Uterus (tissue), 4 donors: Measurements from ENCODE around the gene SLAIN2. TPM values are rescaled to one million over a fixed set of nuclear protein-coding genes. Genes with fewer than 3 reads are reported as not detected.

Source experiments
- DNase-seq, 2 donors: peaks; one replicate each; pipeline ENCODE4 v3.0.0-alpha.2; 2019 to 2020
- H3K27ac ChIP-seq, 2 donors: fragments of 200-600 bp; sonication (generic); 1 replicate in 1 of 2; 2 replicates in 1 of 2; pipeline ENCODE4 v1.5.1; 2016 to 2018
- H3K27me3 ChIP-seq, 2 donors: fragments of 200-600 bp; sonication (generic); one replicate each; pipeline ENCODE4 v1.5.1; 2018 to 2019; ENCODE audit warnings: control low read depth in 1 of 2
- H3K36me3 ChIP-seq, 2 donors: fragments of 200-600 bp; sonication (generic); one replicate each; pipeline ENCODE4 v1.5.1; 2019; ENCODE audit warnings: control low read depth in 1 of 2
- H3K4me1 ChIP-seq, 2 donors: fragments of 200-600 bp; sonication (generic); one replicate each; pipeline ENCODE4 v1.5.1; 2018 to 2019; ENCODE audit warnings: control low read depth in 1 of 2
- H3K4me3 ChIP-seq, 2 donors: fragments of 200-600 bp; sonication (generic); 1 replicate in 1 of 2; 2 replicates in 1 of 2; pipeline ENCODE4 v1.5.1; 2018 to 2019; ENCODE audit warnings: mild to moderate bottlenecking in 1 of 2
- H3K9me3 ChIP-seq, 2 donors: fragments of 200-600 bp; sonication (generic); one replicate each; pipeline ENCODE4 v1.5.1; 2019; ENCODE audit warnings: control low read depth in 1 of 2
- POLR2A ChIP-seq, 2 donors: fragments of 450-650 bp; IDR thresholded peaks; one replicate each; pipeline ENCODE4 v1.6.1; 2016; ENCODE audit warnings: antibody characterized with exemption in 2 of 2, mild to moderate bottlenecking in 1 of 2, moderate library complexity in 1 of 2
- intact Hi-C: fragments of 100-400 bp; cut with DNase I; formaldehyde crosslinking; loops from one replicate; pipeline ENCODE4 v1.15.1; 2023; ENCODE audit warnings: low total_unique reads
- total RNA-seq, 4 donors: library from RNA; depleted of rRNA in 3 of 4; stranded (reverse); fragments of >200 nt in 3 of 4; gene quantifications; one replicate each; pipeline versions ENCODE4 v1.1.0 to v1.2.4, GENCODE V29; 2014 to 2023
- TF ChIP-seq, protein P1 (sequence below), 4 experiments: fragments of 200-600 bp in 2 of 4; fragments of 450-650 bp in 2 of 4; sonication (generic) in 2 of 4; IDR thresholded peaks; one replicate each; pipeline ENCODE4 v1.5.1; 2016 to 2019; ENCODE audit warnings: antibody characterized with exemption in 4 of 4, mild to moderate bottlenecking in 2 of 4, moderate library complexity in 1 of 4
- donor health status: DM: yes; HTN: yes; CAD: no.

The SLAIN2 gene
- total RNA-seq, 4 donors from 2014 or later, result 20.0 to 120 (median 62.0) TPM

DNA sequence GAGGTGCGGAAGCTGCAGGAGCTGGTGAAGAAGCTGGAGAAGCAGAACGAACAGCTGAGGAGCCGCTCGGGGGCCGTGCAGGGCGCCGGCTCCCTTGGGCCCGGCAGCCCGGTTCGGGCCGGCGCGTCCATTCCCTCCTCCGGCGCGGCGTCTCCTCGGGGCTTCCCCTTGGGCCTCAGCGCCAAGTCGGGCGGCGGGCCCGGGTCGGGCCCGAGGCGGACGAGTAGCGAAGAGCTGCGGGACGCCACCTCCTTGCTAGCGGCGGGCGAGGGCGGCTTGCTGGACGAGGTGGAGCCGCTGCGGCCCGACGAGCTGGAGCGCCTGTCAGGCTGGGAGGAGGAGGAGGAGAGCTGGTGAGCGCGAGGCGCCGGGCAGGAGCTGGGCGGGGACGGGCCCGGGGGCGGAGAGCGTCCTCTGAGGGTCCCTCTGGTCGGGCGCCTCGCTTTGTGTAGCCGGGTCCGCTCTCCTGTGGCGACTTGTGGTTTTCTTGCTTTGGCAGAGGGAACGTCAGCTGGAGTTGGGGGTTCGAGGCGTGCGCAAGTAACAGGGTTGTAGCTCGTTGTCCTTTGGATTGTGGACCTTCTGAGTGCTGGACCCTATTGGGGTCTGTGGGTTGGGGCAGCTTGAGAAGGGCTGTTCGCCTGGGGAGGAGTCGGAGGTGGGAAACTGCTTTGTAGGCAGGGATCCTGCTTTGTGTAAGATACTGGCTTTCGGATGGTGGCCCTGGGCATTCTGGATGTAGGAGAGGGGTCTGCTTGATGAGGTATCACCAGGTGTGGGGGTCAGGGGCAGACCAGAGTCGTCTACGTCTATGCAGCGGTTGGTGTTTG is 662 bp downstream of the SLAIN2 start:
- Histone ChIP-seq H3K27ac (peak overlapping the region; percentile 97 to 99), H3K4me3 (peak overlapping the region; percentile 75 to 94), H3K9me3 (no peaks in the 10 kb centered on the region), H3K4me1 (peaks cover 0 to under 1% of the 10 kb centered on the region in 2 donors), H3K27me3 (no peaks in the 10 kb centered on the region), H3K36me3 (no peaks in the 10 kb centered on the region)
- TF ChIP-seq POLR2A (IDR thresholded peaks at IDR 0.05), result no peak
- TF ChIP-seq, protein P1, sequence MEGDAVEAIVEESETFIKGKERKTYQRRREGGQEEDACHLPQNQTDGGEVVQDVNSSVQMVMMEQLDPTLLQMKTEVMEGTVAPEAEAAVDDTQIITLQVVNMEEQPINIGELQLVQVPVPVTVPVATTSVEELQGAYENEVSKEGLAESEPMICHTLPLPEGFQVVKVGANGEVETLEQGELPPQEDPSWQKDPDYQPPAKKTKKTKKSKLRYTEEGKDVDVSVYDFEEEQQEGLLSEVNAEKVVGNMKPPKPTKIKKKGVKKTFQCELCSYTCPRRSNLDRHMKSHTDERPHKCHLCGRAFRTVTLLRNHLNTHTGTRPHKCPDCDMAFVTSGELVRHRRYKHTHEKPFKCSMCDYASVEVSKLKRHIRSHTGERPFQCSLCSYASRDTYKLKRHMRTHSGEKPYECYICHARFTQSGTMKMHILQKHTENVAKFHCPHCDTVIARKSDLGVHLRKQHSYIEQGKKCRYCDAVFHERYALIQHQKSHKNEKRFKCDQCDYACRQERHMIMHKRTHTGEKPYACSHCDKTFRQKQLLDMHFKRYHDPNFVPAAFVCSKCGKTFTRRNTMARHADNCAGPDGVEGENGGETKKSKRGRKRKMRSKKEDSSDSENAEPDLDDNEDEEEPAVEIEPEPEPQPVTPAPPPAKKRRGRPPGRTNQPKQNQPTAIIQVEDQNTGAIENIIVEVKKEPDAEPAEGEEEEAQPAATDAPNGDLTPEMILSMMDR (IDR thresholded peaks at IDR 0.05), result no peak
- DNase-seq, result peak; percentile 39 to 51
- intact Hi-C loops, result no loop called here

- Histone ChIP-seq H3K4me3 (peak overlapping the region; percentile 75 to 94), H3K9me3 (no peaks in the 10 kb centered on the region), H3K27me3 (no peaks in the 10 kb centered on the region), H3K4me1 (peaks cover 0 to 6% of the 10 kb centered on the region in 2 donors), H3K36me3 (no peaks in the 10 kb centered on the region), H3K27ac (peak overlapping the region; percentile 97 to 99)
- intact Hi-C loops, result no loop called here
- TF ChIP-seq POLR2A (IDR thresholded peaks at IDR 0.05), result no peak
- TF ChIP-seq, protein P1 (IDR thresholded peaks at IDR 0.05), result no peak
- no peak for DNase-seq
Observed at GRCh38 chr4:48342606-48342880, 1.2 kb downstream of the SLAIN2 start.

DNA sequence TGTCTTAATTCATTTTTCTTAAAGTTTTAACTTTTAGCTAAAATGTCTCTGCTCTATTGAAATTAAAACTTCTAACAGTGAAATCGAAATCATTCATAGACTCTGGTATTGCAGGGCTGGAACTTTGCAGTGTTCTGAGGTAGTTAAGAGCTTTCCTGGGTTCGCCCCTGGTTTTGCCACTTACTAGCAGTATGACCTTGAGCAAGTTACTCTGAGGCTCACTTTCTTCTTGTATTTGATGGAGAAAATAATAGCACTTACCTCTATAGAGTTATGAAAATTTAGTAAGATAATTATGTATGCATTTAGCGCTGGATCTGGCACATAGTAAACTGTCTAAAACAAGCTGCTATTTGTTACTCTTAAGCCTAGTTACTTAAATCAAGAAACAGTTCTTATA is 1.7 kb downstream of the SLAIN2 start:
- Histone ChIP-seq H3K27me3 (no peaks in the 10 kb centered on the region), H3K36me3 (no peaks in the 10 kb centered on the region), H3K27ac (peak overlapping the region; percentile 0 to 27), H3K4me3 (peak overlapping the region in 1 of 2 donors; percentile 75), H3K9me3 (no peaks in the 10 kb centered on the region), H3K4me1 (peaks cover 0 to 10% of the 10 kb centered on the region in 2 donors)
- TF ChIP-seq, protein P1 (IDR thresholded peaks at IDR 0.05), result no peak
- no peak for TF ChIP-seq POLR2A (IDR thresholded peaks at IDR 0.05)
- DNase-seq, result no peak
- intact Hi-C loops, result no loop called here

- H3K27me3 ChIP-seq, result no peaks in the 10 kb centered on the region
- peak overlapping the region; percentile 0 to 27 for H3K27ac ChIP-seq
- no peaks in the 10 kb centered on the region for H3K9me3 ChIP-seq
- intact Hi-C loops, result no loop called here
- DNase-seq, result no peak
- H3K36me3 ChIP-seq, result no peaks in the 10 kb centered on the region
- TF ChIP-seq POLR2A (IDR thresholded peaks at IDR 0.05), result no peak
- TF ChIP-seq, protein P1 (IDR thresholded peaks at IDR 0.05), result no peak
- H3K4me3 ChIP-seq, result no peak overlapping the region
- H3K4me1 ChIP-seq, result peaks cover 0 to 10% of the 10 kb centered on the region in 2 donors
Observed at GRCh38 chr4:48343551-48343950, 2.2 kb downstream of the SLAIN2 start.

GRCh38 chr4:48345542-48345941 is 4.2 kb downstream of the SLAIN2 start:
- Histone ChIP-seq H3K4me3 (no peak overlapping the region), H3K27me3 (no peaks in the 10 kb centered on the region), H3K27ac (no peak overlapping the region), H3K36me3 (no peaks in the 10 kb centered on the region), H3K4me1 (peaks cover 0 to 10% of the 10 kb centered on the region in 2 donors), H3K9me3 (no peaks in the 10 kb centered on the region)
- intact Hi-C loops, result no loop called here
- no peak for DNase-seq
- TF ChIP-seq, protein P1 (IDR thresholded peaks at IDR 0.05), result no peak
- no peak for TF ChIP-seq POLR2A (IDR thresholded peaks at IDR 0.05)
